Endothelial cell (in vitro differentiated cells): ENCODE measurements around the gene MAP3K12. TPM values are rescaled to one million over a fixed set of nuclear protein-coding genes. Genes with fewer than 3 reads are reported as not detected.
A peak's percentile ranks its signal among the peaks of the same experiment; 100 is the strongest.

ENCODE experiments used
- DNase-seq: peaks from one replicate; pipeline ENCODE4 v3.0.0; 2021; ENCODE audit warnings: low spot score
- H3K27ac Mint-ChIP-seq: one replicate; pipeline ENCODE4 v1.8.0; 2021; ENCODE audit warnings: mixed read lengths, inconsistent platforms; ENCODE audit not compliant: unreplicated experiment
- H3K27me3 Mint-ChIP-seq: one replicate; pipeline ENCODE4 v1.8.0; 2021; ENCODE audit warnings: mild to moderate bottlenecking, moderate library complexity, mixed read lengths, inconsistent platforms; ENCODE audit not compliant: unreplicated experiment
- H3K36me3 Mint-ChIP-seq: one replicate; pipeline ENCODE4 v1.8.0; 2021; ENCODE audit warnings: mild to moderate bottlenecking, low read depth, mixed read lengths, inconsistent platforms; ENCODE audit not compliant: unreplicated experiment
- H3K4me1 Mint-ChIP-seq: one replicate; pipeline ENCODE4 v1.8.0; 2021; ENCODE audit warnings: mild to moderate bottlenecking, mixed read lengths, inconsistent platforms; ENCODE audit not compliant: unreplicated experiment
- H3K4me3 Mint-ChIP-seq: one replicate; pipeline ENCODE4 v1.8.0; 2021; ENCODE audit warnings: mild to moderate bottlenecking, mixed read lengths, inconsistent platforms; ENCODE audit not compliant: unreplicated experiment
- H3K9me3 Mint-ChIP-seq: one replicate; pipeline ENCODE4 v1.8.0; 2021; ENCODE audit warnings: mixed read lengths, inconsistent platforms; ENCODE audit not compliant: unreplicated experiment
- total RNA-seq: library from RNA; stranded (reverse); fragmentation: NEBNext Ultra II Directional; extraction: Animal tissue kit (Norgen Biotek cat#: 25700); gene quantifications from one replicate; pipeline ENCODE4 v1.2.1, GENCODE V29; 2021; ENCODE audit not compliant: unreplicated experiment
- TF ChIP-seq, protein P1 (sequence below): fragments of 200-600 bp; sonication (generic); IDR thresholded peaks from one replicate; pipeline ENCODE4 v1.5.0; 2021; ENCODE audit warnings: antibody characterized with exemption; ENCODE audit not compliant: unreplicated experiment

Gene MAP3K12
- total RNA-seq, 1 donor from 2014 or later = 20.9 TPM

DNA sequence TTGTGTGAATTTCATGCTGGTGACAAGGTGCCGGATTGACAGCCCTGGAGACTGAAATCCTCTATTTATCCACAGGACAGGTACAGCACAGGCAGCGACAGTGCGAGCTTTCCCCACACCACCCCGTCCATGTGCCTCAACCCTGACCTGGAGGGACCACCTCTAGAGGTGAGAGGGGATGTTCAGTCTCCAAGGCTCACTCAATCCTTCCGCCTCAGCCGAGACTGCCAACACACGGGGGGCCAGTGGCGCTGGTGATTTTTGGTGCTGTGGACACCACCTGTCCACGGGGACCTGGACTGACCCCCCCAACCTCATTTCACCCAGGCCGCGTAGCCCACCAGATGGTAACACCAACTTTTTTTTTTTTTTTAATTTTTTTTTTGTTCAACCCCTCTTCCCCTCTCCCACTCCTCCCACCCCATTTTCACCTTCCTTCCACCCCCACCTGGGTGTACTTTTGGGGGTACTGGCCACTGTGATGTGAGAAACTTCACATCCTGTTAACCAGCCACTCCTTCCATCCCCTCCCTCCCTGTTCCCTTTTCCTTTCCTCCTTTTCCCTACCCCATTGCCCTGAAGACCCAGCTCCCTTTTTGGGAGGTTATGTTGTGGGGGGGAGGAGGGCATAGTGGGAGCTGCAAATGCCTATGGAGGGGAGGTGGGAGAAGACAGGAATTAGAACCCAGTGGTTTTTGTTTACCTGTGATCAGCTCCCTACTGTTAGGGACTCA, 34.4 kb downstream of the MAP3K12 start:
- no peak for DNase-seq
- Mint-ChIP-seq H3K4me1 (peaks cover 33% of the 10 kb centered on the region), H3K27me3 (no peaks in the 10 kb centered on the region), H3K4me3 (peak overlapping the region; percentile 56), H3K9me3 (no peaks in the 10 kb centered on the region), H3K27ac (peak overlapping the region; percentile 61), H3K36me3 (peaks cover 66% of the 10 kb centered on the region)
- TF ChIP-seq, protein P1, sequence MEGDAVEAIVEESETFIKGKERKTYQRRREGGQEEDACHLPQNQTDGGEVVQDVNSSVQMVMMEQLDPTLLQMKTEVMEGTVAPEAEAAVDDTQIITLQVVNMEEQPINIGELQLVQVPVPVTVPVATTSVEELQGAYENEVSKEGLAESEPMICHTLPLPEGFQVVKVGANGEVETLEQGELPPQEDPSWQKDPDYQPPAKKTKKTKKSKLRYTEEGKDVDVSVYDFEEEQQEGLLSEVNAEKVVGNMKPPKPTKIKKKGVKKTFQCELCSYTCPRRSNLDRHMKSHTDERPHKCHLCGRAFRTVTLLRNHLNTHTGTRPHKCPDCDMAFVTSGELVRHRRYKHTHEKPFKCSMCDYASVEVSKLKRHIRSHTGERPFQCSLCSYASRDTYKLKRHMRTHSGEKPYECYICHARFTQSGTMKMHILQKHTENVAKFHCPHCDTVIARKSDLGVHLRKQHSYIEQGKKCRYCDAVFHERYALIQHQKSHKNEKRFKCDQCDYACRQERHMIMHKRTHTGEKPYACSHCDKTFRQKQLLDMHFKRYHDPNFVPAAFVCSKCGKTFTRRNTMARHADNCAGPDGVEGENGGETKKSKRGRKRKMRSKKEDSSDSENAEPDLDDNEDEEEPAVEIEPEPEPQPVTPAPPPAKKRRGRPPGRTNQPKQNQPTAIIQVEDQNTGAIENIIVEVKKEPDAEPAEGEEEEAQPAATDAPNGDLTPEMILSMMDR = no peak

DNA sequence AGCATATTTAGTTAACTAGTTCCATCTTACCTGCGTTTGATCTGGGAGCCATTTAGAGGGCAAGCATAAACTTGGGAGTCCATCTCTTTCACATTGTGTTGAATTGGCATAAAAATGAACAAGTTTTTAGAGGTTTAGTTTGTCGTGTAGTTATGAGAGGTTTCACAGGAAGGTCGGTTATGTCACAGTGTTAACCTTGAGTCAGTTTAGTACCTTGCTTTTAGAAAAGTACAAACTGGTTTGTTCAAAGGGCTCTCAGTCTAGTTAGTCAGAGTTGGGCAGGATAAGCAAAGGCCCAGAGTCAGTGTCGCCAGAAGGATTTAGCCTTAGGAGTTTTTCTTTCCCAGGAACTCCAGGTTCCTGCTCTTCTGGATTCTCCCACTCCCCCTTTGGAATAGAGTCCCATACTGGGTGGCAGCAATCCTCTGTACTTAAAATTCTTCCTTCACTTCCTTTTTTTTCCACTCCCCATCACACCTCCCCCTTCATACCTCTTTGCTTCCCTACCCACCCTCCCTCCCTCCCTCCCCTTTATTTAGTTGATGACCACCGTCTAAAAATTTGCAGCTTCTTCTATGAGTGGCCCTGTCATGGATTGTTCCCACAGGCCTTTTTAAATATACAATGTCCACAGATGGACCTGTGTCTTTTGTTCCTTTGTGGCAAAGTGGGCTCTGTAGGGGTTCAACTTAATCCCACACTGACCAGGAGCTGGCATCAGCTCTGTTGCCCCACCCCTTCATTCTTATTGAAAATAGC, 35.3 kb downstream of the MAP3K12 start:
- TF ChIP-seq, protein P1 = no peak
- no peak overlapping the region for H3K27ac Mint-ChIP-seq
- peaks cover 72% of the 10 kb centered on the region for H3K36me3 Mint-ChIP-seq
- no peaks in the 10 kb centered on the region for H3K27me3 Mint-ChIP-seq
- H3K9me3 Mint-ChIP-seq = no peaks in the 10 kb centered on the region
- H3K4me3 Mint-ChIP-seq = peak overlapping the region; percentile 32
- peaks cover 37% of the 10 kb centered on the region for H3K4me1 Mint-ChIP-seq
- no peak for DNase-seq

DNA sequence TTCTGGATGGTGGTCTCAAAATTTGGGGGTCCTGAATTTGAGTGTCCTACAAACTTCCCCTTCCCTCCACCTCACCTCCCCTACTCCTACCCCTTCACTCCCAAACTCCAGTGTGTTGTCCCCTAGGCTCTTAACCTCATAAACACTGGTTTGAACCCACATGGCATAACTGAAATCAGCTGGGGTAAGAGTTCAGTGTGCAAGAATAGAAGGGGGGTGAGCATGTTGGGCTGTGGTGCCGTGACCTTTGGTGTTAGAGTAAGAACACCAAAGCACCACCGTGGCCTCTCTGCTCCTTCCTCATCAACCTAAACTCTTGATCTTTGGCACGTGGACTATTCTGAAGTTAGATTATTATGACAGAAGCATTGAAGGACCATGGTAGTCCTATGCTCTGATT, 36.3 kb downstream of the MAP3K12 start:
- TF ChIP-seq, protein P1 = no peak
- Mint-ChIP-seq H3K27ac (peak overlapping the region; percentile 4), H3K4me3 (no peak overlapping the region), H3K9me3 (no peaks in the 10 kb centered on the region), H3K36me3 (peaks cover 68% of the 10 kb centered on the region), H3K27me3 (no peaks in the 10 kb centered on the region), H3K4me1 (peaks cover 37% of the 10 kb centered on the region)
- DNase-seq = no peak

DNA sequence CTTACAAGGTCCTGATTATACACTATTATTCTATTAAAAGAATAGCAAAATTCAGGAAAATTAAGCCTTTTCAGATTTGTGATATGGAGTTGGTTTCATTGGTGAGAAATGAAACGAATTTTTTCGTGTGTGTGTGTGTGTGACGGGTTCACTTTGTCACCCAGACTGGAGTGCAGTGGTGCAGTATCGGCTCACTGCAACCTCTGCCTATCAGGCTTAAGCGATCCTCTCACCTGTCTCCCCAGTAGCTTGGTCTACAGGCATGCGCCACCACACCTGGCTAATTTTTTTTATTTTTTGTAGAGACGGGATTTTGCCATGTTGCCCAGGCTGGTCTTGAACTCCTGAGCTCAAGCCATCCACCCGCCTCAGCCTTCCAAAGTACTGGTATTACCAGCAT, 37.7 kb downstream of the MAP3K12 start:
- H3K9me3 Mint-ChIP-seq = no peaks in the 10 kb centered on the region
- H3K27ac Mint-ChIP-seq = no peak overlapping the region
- peaks cover 59% of the 10 kb centered on the region for H3K36me3 Mint-ChIP-seq
- H3K4me3 Mint-ChIP-seq = no peak overlapping the region
- peaks cover 33% of the 10 kb centered on the region for H3K4me1 Mint-ChIP-seq
- TF ChIP-seq, protein P1 = no peak
- DNase-seq = no peak
- no peaks in the 10 kb centered on the region for H3K27me3 Mint-ChIP-seq

DNA sequence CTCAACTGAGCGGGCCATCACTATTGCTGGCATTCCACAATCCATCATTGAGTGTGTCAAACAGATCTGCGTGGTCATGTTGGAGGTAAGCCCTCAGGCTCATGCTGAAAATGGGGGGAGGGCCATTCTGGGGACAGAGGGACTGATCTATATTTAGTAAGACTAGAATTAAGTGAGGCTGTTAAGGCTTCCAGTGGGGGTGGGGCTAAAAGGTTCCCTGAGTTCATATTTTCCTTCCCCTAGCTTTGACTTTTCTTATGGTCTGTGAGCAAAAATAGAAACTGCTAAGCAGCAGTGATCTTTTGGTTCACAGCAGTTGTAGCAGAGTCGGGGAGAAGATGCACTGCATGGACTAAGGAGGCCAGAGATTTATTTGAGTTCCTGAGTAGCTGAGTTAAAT, 38.2 kb downstream of the MAP3K12 start:
- Mint-ChIP-seq H3K36me3 (peaks cover 56% of the 10 kb centered on the region), H3K4me1 (peaks cover 33% of the 10 kb centered on the region), H3K27ac (no peak overlapping the region), H3K4me3 (peak overlapping the region; percentile 45), H3K9me3 (no peaks in the 10 kb centered on the region), H3K27me3 (no peaks in the 10 kb centered on the region)
- DNase-seq = no peak
- TF ChIP-seq, protein P1 = no peak
